Epithelial cell of prostate (primary cell): ENCODE measurements around the gene PAX6.

Experiments used
- DNase-seq: peaks from one replicate; pipeline ENCODE4 v3.0.0-alpha.2; 2011; ENCODE audit warnings: low read depth, low spot score
- H3K27ac ChIP-seq: fragments of 450-650 bp; 2 replicates; pipeline ENCODE4 v1.5.1; 2017; ENCODE audit warnings: mild to moderate bottlenecking

Gene PAX6

GRCh38 chr11:31809857-31810778 is 1.0 kb downstream of the PAX6 start:
- H3K27ac ChIP-seq, result no peak overlapping the region
- DNase-seq, result no peak

- DNase-seq, result no peak
- H3K27ac ChIP-seq, result no peak overlapping the region
Observed at GRCh38 chr11:31809541-31809856, 1.6 kb downstream of the PAX6 start.

GRCh38 chr11:31808721-31809540 is 2.2 kb downstream of the PAX6 start:
- DNase-seq, result no peak
- no peak overlapping the region for H3K27ac ChIP-seq

- no peak overlapping the region for H3K27ac ChIP-seq
- DNase-seq, result no peak
Observed at GRCh38 chr11:31807799-31808667, 3.1 kb downstream of the PAX6 start.

- DNase-seq, result no peak
Observed at GRCh38 chr11:31806928-31807798, 4.0 kb downstream of the PAX6 start.

GRCh38 chr11:31806186-31806927 is 4.8 kb downstream of the PAX6 start:
- no peak overlapping the region for H3K27ac ChIP-seq
- DNase-seq, result no peak

More at GRCh38 chr11:31806928-31807798, 4.0 kb downstream of the PAX6 start:
- no peak overlapping the region for H3K27ac ChIP-seq

- no peak for DNase-seq
- no peak overlapping the region for H3K27ac ChIP-seq
Observed at GRCh38 chr11:31805629-31806185, 5.4 kb downstream of the PAX6 start.

GRCh38 chr11:31805037-31805628 is 6.0 kb downstream of the PAX6 start:
- H3K27ac ChIP-seq, result no peak overlapping the region
- DNase-seq, result no peak

GRCh38 chr11:31804312-31805036 is 6.6 kb downstream of the PAX6 start:
- no peak for DNase-seq
- no peak overlapping the region for H3K27ac ChIP-seq

- no peak for DNase-seq
- no peak overlapping the region for H3K27ac ChIP-seq
Observed at GRCh38 chr11:31803813-31804311, 7.3 kb downstream of the PAX6 start.

GRCh38 chr11:31802990-31803812 is 7.9 kb downstream of the PAX6 start:
- H3K27ac ChIP-seq, result no peak overlapping the region
- DNase-seq, result no peak

GRCh38 chr11:31802609-31802989 is 8.5 kb downstream of the PAX6 start:
- no peak overlapping the region for H3K27ac ChIP-seq
- no peak for DNase-seq

- no peak overlapping the region for H3K27ac ChIP-seq
- no peak for DNase-seq
Observed at GRCh38 chr11:31802000-31802551, 9.0 kb downstream of the PAX6 start.

GRCh38 chr11:31801298-31801702 is 9.8 kb downstream of the PAX6 start:
- DNase-seq, result no peak
- H3K27ac ChIP-seq, result no peak overlapping the region

- no peak overlapping the region for H3K27ac ChIP-seq
- DNase-seq, result no peak
Observed at GRCh38 chr11:31800398-31801265, 10.5 kb downstream of the PAX6 start.
